HEK293T (cell line): Measurements from ENCODE around the gene THEM4.

ENCODE experiments used
- CTCF ChIA-PET: fragments of 350-600 bp; formaldehyde crosslinking; extraction: SDS; loops from one replicate; lab custom pipeline; 2021; ENCODE audit warnings: antibody characterized with exemption, inconsistent platforms; lab: Yijun Ruan, JAX
- POLR2A ChIA-PET: fragments of 350-600 bp; formaldehyde crosslinking; extraction: SDS; loops from one replicate; lab custom pipeline; 2020; ENCODE audit warnings: antibody characterized with exemption, inconsistent platforms; lab: Yijun Ruan, JAX
- DNase-seq: peaks from one replicate; pipeline ENCODE4 v3.0.0; 2012; ENCODE audit warnings: mixed read lengths; ENCODE audit errors: extremely low spot score
- ARNT ChIP-seq: fragments of 450-650 bp; IDR thresholded peaks from 2 replicates; pipeline ENCODE4 v1.6.1; 2017; ENCODE audit warnings: mild to moderate bottlenecking
- BHLHE40 ChIP-seq: fragments of 450-650 bp; IDR thresholded peaks from 2 replicates; pipeline ENCODE4 v1.6.1; 2016; ENCODE audit warnings: mild to moderate bottlenecking, moderate library complexity, borderline replicate concordance
- CTBP1 ChIP-seq: fragments of 450-650 bp; IDR thresholded peaks from 2 replicates; pipeline ENCODE4 v1.6.1; 2016; ENCODE audit warnings: borderline replicate concordance
- ELF4 ChIP-seq: fragments of 450-650 bp; IDR thresholded peaks from 2 replicates; pipeline ENCODE4 v1.6.1; 2017; ENCODE audit warnings: antibody characterized with exemption
- FOXA1 ChIP-seq: fragments of 450-650 bp; IDR thresholded peaks from 2 replicates; pipeline ENCODE4 v1.6.1; 2016; ENCODE audit warnings: mild to moderate bottlenecking
- FOXK2 ChIP-seq: fragments of 450-650 bp; IDR thresholded peaks from 2 replicates; pipeline ENCODE4 v1.6.1; 2016; ENCODE audit warnings: mild to moderate bottlenecking
- FOXM1 ChIP-seq: fragments of 450-650 bp; IDR thresholded peaks from 2 replicates; pipeline ENCODE4 v1.6.1; 2017; ENCODE audit warnings: mild to moderate bottlenecking, borderline replicate concordance
- HDGF ChIP-seq: fragments of 450-650 bp; IDR thresholded peaks from 2 replicates; pipeline ENCODE4 v1.6.1; 2017; ENCODE audit warnings: antibody characterized with exemption, borderline replicate concordance
- L3MBTL2 ChIP-seq: fragments of 450-650 bp; conservative IDR thresholded peaks from 2 replicates; pipeline ENCODE4 v1.6.1; 2016; ENCODE audit warnings: mild to moderate bottlenecking
- LEF1 ChIP-seq: fragments of 450-650 bp; IDR thresholded peaks from 2 replicates; pipeline ENCODE4 v1.6.1; 2017; ENCODE audit warnings: mild to moderate bottlenecking, borderline replicate concordance
- NFRKB ChIP-seq: fragments of 450-650 bp; IDR thresholded peaks from 2 replicates; pipeline ENCODE4 v1.6.1; 2016; ENCODE audit warnings: mild to moderate bottlenecking, moderate library complexity
- SP1 ChIP-seq: fragments of 450-650 bp; IDR thresholded peaks from 2 replicates; pipeline ENCODE4 v1.6.1; 2017
- SUZ12 ChIP-seq: fragments of 450-650 bp; IDR thresholded peaks from 2 replicates; pipeline ENCODE4 v1.6.1; 2016; ENCODE audit warnings: mild to moderate bottlenecking
- TARDBP ChIP-seq: fragments of 450-650 bp; IDR thresholded peaks from 2 replicates; pipeline ENCODE4 v1.6.1; 2016
- ZNF384 ChIP-seq: fragments of 450-650 bp; IDR thresholded peaks from 2 replicates; pipeline ENCODE4 v1.6.1; 2016
- TF ChIP-seq, protein P1 (sequence below): fragments of 450-650 bp; IDR thresholded peaks from 2 replicates; pipeline ENCODE4 v1.6.1; 2016

Gene THEM4

GRCh38 chr1:151834239-151834638 lies 75.1 kb downstream of the THEM4 start:
- no peak for DNase-seq
- CTCF ChIA-PET = interaction anchor here (0.7 kb wide), 1 partner anchor 141 kb away, joined by 3 read pairs; no protein-coding TSS in a partner anchor
- TF ChIP-seq, protein P1, sequence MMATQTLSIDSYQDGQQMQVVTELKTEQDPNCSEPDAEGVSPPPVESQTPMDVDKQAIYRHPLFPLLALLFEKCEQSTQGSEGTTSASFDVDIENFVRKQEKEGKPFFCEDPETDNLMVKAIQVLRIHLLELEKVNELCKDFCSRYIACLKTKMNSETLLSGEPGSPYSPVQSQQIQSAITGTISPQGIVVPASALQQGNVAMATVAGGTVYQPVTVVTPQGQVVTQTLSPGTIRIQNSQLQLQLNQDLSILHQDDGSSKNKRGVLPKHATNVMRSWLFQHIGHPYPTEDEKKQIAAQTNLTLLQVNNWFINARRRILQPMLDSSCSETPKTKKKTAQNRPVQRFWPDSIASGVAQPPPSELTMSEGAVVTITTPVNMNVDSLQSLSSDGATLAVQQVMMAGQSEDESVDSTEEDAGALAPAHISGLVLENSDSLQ = no peak
- TF ChIP-seq CTBP1 = no peak
- TF ChIP-seq SP1 = no peak
- no peak for TF ChIP-seq SUZ12
- TF ChIP-seq ARNT = no peak
- TF ChIP-seq FOXA1 = no peak
- TF ChIP-seq ELF4 = no peak
- TF ChIP-seq HDGF = no peak
- no peak for TF ChIP-seq LEF1
- TF ChIP-seq BHLHE40 = no peak
- no peak for TF ChIP-seq ZNF384
- no peak for TF ChIP-seq NFRKB
- no peak for TF ChIP-seq FOXM1
- TF ChIP-seq TARDBP = no peak
- TF ChIP-seq L3MBTL2 = no peak
- TF ChIP-seq FOXK2 = no peak

GRCh38 chr1:151833172-151833900 lies 76.0 kb downstream of the THEM4 start:
- ChIA-PET CTCF (no interaction called here), POLR2A (no interaction called here)
- TF ChIP-seq, protein P1 = no peak
- TF ChIP-seq FOXK2 (no peak), ARNT (no peak), TARDBP (no peak), SUZ12 (no peak), L3MBTL2 (no peak), CTBP1 (no peak), NFRKB (no peak), HDGF (no peak), ZNF384 (no peak), SP1 (no peak), BHLHE40 (no peak), LEF1 (no peak), FOXA1 (no peak), ELF4 (no peak), FOXM1 (no peak)
- no peak for DNase-seq

More at GRCh38 chr1:151834239-151834638, 75.1 kb downstream of the THEM4 start:
- POLR2A ChIA-PET = no interaction called here

DNA sequence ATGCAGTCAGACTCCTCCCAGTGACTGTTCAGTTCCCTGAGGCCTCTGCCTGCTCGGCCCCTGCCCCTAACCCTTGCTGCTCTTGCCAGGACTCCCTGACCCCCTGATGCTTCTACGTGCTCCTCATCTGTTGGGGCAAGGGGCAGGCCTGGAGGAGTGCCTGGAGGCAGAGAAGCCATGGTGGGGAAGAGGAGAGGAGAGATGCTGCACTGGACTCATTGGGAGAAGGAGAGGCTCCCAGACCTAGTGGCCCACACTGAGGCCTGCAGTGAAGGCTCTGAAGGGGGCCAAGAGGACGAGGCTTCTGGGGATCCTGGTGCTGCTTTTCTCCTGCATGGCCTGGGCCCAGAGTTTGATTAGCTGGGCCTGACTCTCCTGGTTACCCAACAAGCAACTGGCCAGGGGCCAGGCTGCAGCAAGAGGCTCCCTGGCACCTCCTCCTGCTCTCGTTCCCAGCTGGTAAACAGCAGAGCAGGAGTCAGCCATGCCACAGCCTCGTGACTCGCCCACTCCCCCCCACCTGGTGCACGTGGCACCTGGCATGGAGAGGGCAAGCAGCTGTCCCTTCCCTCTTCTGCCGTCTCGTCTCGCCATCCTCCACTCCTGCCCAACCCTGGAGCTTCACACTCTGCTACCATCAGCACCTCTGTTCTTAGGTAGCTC lies 76.9 kb downstream of the THEM4 start:
- ChIA-PET POLR2A (no interaction called here), CTCF (no interaction called here)
- TF ChIP-seq LEF1 = no peak
- TF ChIP-seq L3MBTL2 = no peak
- TF ChIP-seq NFRKB = no peak
- no peak for TF ChIP-seq ZNF384
- no peak for TF ChIP-seq FOXM1
- TF ChIP-seq, protein P1 = no peak
- no peak for TF ChIP-seq BHLHE40
- TF ChIP-seq ELF4 = no peak
- no peak for TF ChIP-seq FOXA1
- TF ChIP-seq HDGF = no peak
- TF ChIP-seq TARDBP = no peak
- TF ChIP-seq CTBP1 = no peak
- no peak for DNase-seq

DNA sequence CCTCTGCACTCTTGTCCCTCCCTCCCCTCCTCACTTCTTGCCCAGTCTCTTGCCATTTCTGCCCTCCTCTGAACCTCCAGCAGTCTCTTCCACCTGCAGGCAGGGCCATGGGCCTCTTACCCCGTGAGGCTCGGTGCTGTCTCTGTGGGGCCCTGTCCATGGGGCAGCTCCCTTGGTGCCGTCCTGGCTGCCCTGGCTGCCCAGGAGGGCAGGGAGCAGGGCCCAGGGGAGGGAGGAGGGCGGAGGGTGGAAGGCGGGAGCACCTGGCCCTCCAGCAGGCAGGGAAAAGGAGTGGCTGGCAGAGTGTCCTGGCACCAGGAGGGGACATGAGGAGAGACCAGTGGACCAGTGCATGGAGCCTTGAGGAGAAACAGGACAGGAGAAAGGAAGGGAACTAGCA lies 77.7 kb downstream of the THEM4 start, which contains the start of gene RORC:
TSS of gene RORC (minus strand) at position 198 of the 400 bp plus-strand sequence. CDS start at position 160, 38 bp downstream.
- CTCF ChIA-PET = no interaction called here
- POLR2A ChIA-PET = no interaction called here
- TF ChIP-seq HDGF (no peak), SUZ12 (no peak), BHLHE40 (no peak), FOXM1 (no peak), TARDBP (no peak), ARNT (no peak), ZNF384 (no peak), ELF4 (no peak), LEF1 (no peak), SP1 (no peak), L3MBTL2 (no peak), FOXA1 (no peak), FOXK2 (no peak), CTBP1 (no peak)
- TF ChIP-seq, protein P1 = no peak
- DNase-seq = no peak

DNA sequence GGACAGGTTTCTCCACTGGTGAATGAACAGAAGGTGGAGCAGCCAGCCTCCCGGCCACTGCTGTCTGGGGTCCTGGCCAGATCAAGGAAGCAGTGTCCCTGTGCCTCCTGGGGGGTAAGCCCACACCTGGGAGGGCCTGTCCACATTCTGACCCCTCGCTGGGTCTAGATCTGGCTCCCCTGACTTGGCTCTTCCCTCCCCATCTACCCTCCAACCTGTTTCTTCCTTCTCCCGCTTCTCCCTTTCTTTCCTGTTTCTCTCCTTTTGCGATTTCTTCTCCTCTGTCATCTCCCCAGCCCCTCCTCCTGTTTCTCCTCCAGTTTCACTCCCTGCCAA lies 78.1 kb downstream of the THEM4 start:
- TF ChIP-seq FOXK2 = no peak
- no peak for TF ChIP-seq NFRKB
- TF ChIP-seq BHLHE40 = no peak
- TF ChIP-seq SP1 = no peak
- TF ChIP-seq SUZ12 = no peak
- no peak for TF ChIP-seq CTBP1
- no peak for TF ChIP-seq FOXM1
- no peak for TF ChIP-seq FOXA1
- TF ChIP-seq LEF1 = no peak
- TF ChIP-seq, protein P1 = no peak
- TF ChIP-seq TARDBP = no peak
- POLR2A ChIA-PET = no interaction called here
- DNase-seq = no peak
- CTCF ChIA-PET = no interaction called here
